ENCODE measurements around the gene TECR. TPM values are rescaled to one million over a fixed set of nuclear protein-coding genes. Genes with fewer than 3 reads are reported as not detected.
"Not testable (repeated sequence)": the region's sequence is repeated elsewhere in the genome, so short reads cannot be mapped to it uniquely, and the experiment has no call there.

Gene TECR
- total RNA-seq, 1 donor from 2014 or later, result 106 TPM

GRCh38 chr19:14545716-14546082 is 16.3 kb downstream of the TECR start:
- Histone ChIP-seq H3K9me3 (ENCODE audit: insufficient read depth, low read depth, low read length) (no peaks in the 10 kb centered on the region), H3K27me3 (ENCODE audit: insufficient read depth, low read length) (no peaks in the 10 kb centered on the region), H3K27ac (ENCODE audit: low read depth, low read length) (no peak overlapping the region), H3K4me3 (ENCODE audit: insufficient read depth, low read depth, low read length) (no peak overlapping the region), H3K9ac (ENCODE audit: low read length) (no peak overlapping the region), H2AFZ (ENCODE audit: low read depth, low read length) (no peak overlapping the region), H4K20me1 (ENCODE audit: insufficient read depth, low read length) (peaks cover 43% of the 10 kb centered on the region), H3K4me1 (ENCODE audit: insufficient read depth, low read length) (peaks cover 13% of the 10 kb centered on the region), H3K36me3 (ENCODE audit: insufficient read depth, low read length) (peaks cover 2% of the 10 kb centered on the region), H3K4me2 (ENCODE audit: low read length) (peak overlapping the region; percentile 48), H3K79me2 (ENCODE audit: insufficient read depth, low read length) (peaks cover 8% of the 10 kb centered on the region)
- no peaks in the 10 kb centered on the region for H3K27me3 Mint-ChIP-seq (ENCODE audit: low read depth, unreplicated experiment)
- H3K27ac Mint-ChIP-seq (ENCODE audit: unreplicated experiment), result no peak overlapping the region
- FAIRE-seq, result no peak
- peaks cover 9% of the 10 kb centered on the region for H3K36me3 Mint-ChIP-seq (ENCODE audit: low read depth, unreplicated experiment)
- DNase-seq (ENCODE audit: low read depth), result no peak
- H3K4me1 Mint-ChIP-seq (ENCODE audit: low read depth, unreplicated experiment), result peaks cover 16% of the 10 kb centered on the region
- H3K4me3 Mint-ChIP-seq (ENCODE audit: unreplicated experiment), result no peak overlapping the region
- TF ChIP-seq EZH2 (IDR thresholded peaks at IDR 0.05; ENCODE audit: insufficient read depth, low read length), result no peak
- H3K9me3 Mint-ChIP-seq (ENCODE audit: unreplicated experiment), result no peaks in the 10 kb centered on the region

GRCh38 chr19:14550201-14550754 is 20.9 kb downstream of the TECR start:
- Mint-ChIP-seq H3K9me3 (ENCODE audit: unreplicated experiment) (no peaks in the 10 kb centered on the region), H3K4me3 (ENCODE audit: unreplicated experiment) (no peak overlapping the region), H3K36me3 (ENCODE audit: low read depth, unreplicated experiment) (no peaks in the 10 kb centered on the region), H3K27ac (ENCODE audit: unreplicated experiment) (no peak overlapping the region), H3K4me1 (ENCODE audit: low read depth, unreplicated experiment) (peaks cover 19% of the 10 kb centered on the region), H3K27me3 (ENCODE audit: low read depth, unreplicated experiment) (no peaks in the 10 kb centered on the region)
- H3K27ac ChIP-seq (ENCODE audit: low read depth, low read length), result no peak overlapping the region
- no peaks in the 10 kb centered on the region for H3K9me3 ChIP-seq (ENCODE audit: insufficient read depth, low read depth, low read length)
- peaks cover 2% of the 10 kb centered on the region for H3K36me3 ChIP-seq (ENCODE audit: insufficient read depth, low read length)
- H3K9ac ChIP-seq (ENCODE audit: low read length), result no peak overlapping the region
- no peak for TF ChIP-seq EZH2 (IDR thresholded peaks at IDR 0.05; ENCODE audit: insufficient read depth, low read length)
- no peak for TF ChIP-seq CTCF (IDR thresholded peaks at IDR 0.05; ENCODE audit: insufficient read depth, low read depth, low read length)
- no peaks in the 10 kb centered on the region for H3K27me3 ChIP-seq (ENCODE audit: insufficient read depth, low read length)
- peaks cover 35% of the 10 kb centered on the region for H4K20me1 ChIP-seq (ENCODE audit: insufficient read depth, low read length)
- H3K4me1 ChIP-seq (ENCODE audit: insufficient read depth, low read length), result peaks cover 6% of the 10 kb centered on the region
- no peak for DNase-seq (ENCODE audit: low read depth)
- no peak overlapping the region for H2AFZ ChIP-seq (ENCODE audit: low read depth, low read length)
- peaks cover 10% of the 10 kb centered on the region for H3K79me2 ChIP-seq (ENCODE audit: insufficient read depth, low read length)
- H3K4me3 ChIP-seq (ENCODE audit: insufficient read depth, low read depth, low read length), result no peak overlapping the region
- H3K4me2 ChIP-seq (ENCODE audit: low read length), result no peak overlapping the region
- FAIRE-seq, result no peak

- not testable (repeated sequence) for H3K36me3 Mint-ChIP-seq (ENCODE audit: low read depth, unreplicated experiment); H3K4me3 ChIP-seq (ENCODE audit: insufficient read depth, low read depth, low read length); DNase-seq (ENCODE audit: low read depth); H3K27me3 ChIP-seq (ENCODE audit: insufficient read depth, low read length); H3K27me3 Mint-ChIP-seq (ENCODE audit: low read depth, unreplicated experiment); H3K4me1 ChIP-seq (ENCODE audit: insufficient read depth, low read length); H2AFZ ChIP-seq (ENCODE audit: low read depth, low read length); H3K4me2 ChIP-seq (ENCODE audit: low read length); H3K9ac ChIP-seq (ENCODE audit: low read length); FAIRE-seq; H3K4me3 Mint-ChIP-seq (ENCODE audit: unreplicated experiment); H3K27ac ChIP-seq (ENCODE audit: low read depth, low read length); H3K9me3 Mint-ChIP-seq (ENCODE audit: unreplicated experiment); H3K9me3 ChIP-seq (ENCODE audit: insufficient read depth, low read depth, low read length); H3K79me2 ChIP-seq (ENCODE audit: insufficient read depth, low read length); H3K36me3 ChIP-seq (ENCODE audit: insufficient read depth, low read length)
- peaks cover 35% of the 10 kb centered on the region for H4K20me1 ChIP-seq (ENCODE audit: insufficient read depth, low read length)
- Mint-ChIP-seq H3K27ac (ENCODE audit: unreplicated experiment) (peak overlapping the region; percentile 66), H3K4me1 (ENCODE audit: low read depth, unreplicated experiment) (peaks cover 19% of the 10 kb centered on the region)
Measured at GRCh38 chr19:14551134-14552005, 22.0 kb downstream of the TECR start.

- FAIRE-seq; H3K9me3 ChIP-seq (ENCODE audit: insufficient read depth, low read depth, low read length); H3K27me3 ChIP-seq (ENCODE audit: insufficient read depth, low read length); H3K36me3 Mint-ChIP-seq (ENCODE audit: low read depth, unreplicated experiment); H3K9me3 Mint-ChIP-seq (ENCODE audit: unreplicated experiment); H3K4me3 ChIP-seq (ENCODE audit: insufficient read depth, low read depth, low read length); DNase-seq (ENCODE audit: low read depth); H3K27ac ChIP-seq (ENCODE audit: low read depth, low read length); H3K4me1 ChIP-seq (ENCODE audit: insufficient read depth, low read length); H3K4me2 ChIP-seq (ENCODE audit: low read length); H3K9ac ChIP-seq (ENCODE audit: low read length); H2AFZ ChIP-seq (ENCODE audit: low read depth, low read length); H3K4me3 Mint-ChIP-seq (ENCODE audit: unreplicated experiment); H3K36me3 ChIP-seq (ENCODE audit: insufficient read depth, low read length); H3K27me3 Mint-ChIP-seq (ENCODE audit: low read depth, unreplicated experiment); H3K79me2 ChIP-seq (ENCODE audit: insufficient read depth, low read length); H3K27ac Mint-ChIP-seq (ENCODE audit: unreplicated experiment): not testable (repeated sequence)
- peaks cover 19% of the 10 kb centered on the region for H3K4me1 Mint-ChIP-seq (ENCODE audit: low read depth, unreplicated experiment)
- peaks cover 37% of the 10 kb centered on the region for H4K20me1 ChIP-seq (ENCODE audit: insufficient read depth, low read length)
Measured at GRCh38 chr19:14552006-14552360, 22.6 kb downstream of the TECR start.
